HG03521 (cell line): ENCODE data around the gene MEIKIN.

Source experiments
- ATAC-seq: cut with Tn5 transposase; IDR thresholded peaks from one replicate; pipeline ENCODE4 v1.9.1; 2021; ENCODE audit warnings: mild to moderate bottlenecking, moderate library complexity; ENCODE audit not compliant: unreplicated experiment

Gene MEIKIN

DNA sequence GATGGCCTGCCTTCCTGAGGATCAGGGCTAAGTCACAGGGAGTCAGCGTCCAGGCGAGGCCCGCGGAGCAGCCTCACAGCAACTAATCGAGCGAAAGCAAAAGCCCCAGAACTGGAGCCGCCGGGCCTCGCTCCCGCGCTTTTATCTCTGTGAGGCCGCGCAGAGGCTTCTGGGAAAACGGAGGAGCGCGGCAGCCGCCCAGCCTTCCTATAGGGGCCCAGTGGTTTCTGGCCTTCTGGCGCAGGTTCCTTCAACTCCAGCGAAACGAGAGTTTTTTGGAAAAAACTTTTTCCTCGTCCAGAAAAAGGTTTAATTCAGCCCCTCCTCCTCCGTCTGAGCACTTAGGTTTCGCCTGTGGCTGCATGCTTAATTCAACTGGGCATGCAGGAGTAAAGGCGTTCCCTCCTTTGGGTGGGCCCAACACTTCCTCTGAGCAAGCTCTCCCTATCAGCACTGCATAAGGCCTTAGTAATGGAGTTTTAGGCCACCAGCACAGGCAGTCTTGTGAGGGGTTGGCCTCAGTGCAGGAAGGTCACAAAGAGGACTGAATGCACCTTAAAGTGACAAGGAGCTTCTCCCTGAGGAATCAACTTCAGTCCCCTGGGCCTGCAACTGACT lies at the start of gene MEIKIN:
MEIKIN (minus strand) TSS at position 113 of the 618 bp plus-strand sequence. CDS start 158 bp downstream, outside the sequence.
- ATAC-seq: no peak

DNA sequence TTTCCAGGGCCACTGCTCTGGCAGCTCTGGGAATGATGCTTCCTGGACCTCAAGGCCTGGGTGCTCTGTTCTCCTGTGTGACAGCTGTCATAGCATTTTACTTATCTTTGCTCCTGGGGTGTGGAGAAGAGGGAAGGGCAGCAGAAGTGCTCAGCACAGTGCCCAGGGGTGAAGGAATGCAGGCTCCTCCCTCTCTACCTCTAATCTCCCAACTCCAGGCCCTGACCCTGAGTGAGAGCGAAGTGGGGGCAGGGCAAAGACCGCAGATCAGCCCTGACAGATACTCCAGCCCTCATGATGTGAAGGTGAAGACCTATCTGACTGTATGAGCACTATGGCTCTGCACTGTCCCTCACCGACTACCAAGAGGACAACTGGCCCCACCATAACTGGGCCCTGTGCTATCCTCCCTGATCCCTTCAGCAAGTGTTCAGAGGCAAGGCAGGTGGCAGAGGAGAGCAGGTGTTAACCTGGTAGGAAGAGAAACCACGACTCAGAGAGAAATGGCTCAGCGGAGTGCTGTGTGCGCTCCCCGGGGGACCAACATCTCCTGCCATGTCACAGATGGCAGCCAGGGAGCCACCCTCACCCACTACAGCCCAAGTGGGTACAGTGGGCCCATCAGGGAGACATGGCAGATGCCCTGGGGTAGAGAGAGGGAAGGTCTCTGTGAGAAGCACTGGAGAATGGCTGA lies 49.2 kb upstream of the MEIKIN start:
- ATAC-seq: no peak

DNA sequence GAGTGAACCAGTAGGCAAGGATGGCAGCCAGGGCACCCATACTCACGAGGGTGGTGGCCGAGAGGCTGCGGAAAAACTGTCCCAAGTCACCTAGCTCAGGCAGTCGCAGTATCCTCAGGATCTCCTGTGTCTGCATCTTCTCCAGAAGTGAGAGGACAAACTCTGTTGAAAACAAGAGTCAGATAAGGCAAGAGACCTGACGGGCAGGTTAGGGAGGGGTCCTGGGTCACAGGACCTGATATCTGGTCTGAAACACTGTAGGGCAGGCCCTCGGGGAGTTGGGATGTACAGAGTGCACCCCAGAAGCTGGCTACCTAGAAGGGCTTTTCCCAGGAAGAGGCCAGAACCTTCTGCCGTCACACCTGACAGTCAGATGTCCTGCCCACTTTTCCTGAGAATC lies 48.6 kb upstream of the MEIKIN start:
- ATAC-seq: no peak

GRCh38 chr5:131993676-131994075 lies 48.2 kb upstream of the MEIKIN start:
- ATAC-seq: no peak

DNA sequence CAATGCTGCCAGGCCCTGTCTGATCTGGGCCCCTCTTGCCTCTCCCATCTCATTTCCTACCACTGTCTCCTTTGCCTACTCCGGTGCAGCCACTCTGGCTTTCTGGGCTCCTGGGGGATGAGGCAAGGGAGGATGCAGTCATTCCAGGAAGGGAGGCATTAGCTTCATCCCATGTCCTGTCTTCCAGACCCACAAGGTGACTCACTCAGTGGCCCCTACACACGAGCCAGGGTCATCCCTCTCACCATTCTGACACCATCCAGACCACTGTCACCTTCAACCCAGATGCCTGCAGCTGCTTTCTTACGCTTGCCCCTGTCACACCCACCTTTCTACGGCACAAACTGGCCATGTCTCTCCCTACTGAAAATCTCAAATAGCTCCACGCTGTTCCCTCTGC lies 46.9 kb upstream of the MEIKIN start:
- ATAC-seq: no peak

- ATAC-seq: no peak
Observed at GRCh38 chr5:131991593-131992324, 46.3 kb upstream of the MEIKIN start.

GRCh38 chr5:131990716-131991115 lies 45.3 kb upstream of the MEIKIN start:
- no peak for ATAC-seq

- ATAC-seq: no peak
Observed at GRCh38 chr5:131988601-131989000, 43.1 kb upstream of the MEIKIN start.

DNA sequence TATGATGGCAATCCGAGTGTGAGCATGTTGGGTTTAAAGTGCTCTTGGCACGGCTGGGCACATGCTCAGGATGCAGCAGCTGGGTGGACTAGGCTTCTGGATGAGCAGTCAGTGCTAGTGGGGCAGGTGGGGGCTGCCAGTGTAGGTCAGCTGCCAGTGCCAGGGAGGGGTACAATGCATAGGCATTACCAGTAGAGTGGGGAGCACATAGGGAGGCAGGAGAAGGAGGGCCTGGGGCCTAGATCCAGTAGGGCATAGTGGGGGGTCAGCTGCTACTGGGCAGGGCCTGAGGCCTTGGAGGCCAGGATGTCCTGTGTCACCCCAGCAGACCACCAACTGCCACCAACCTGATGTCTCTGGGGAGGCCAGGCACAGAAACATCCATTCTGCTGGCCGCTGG lies 41.8 kb upstream of the MEIKIN start:
- no peak for ATAC-seq

DNA sequence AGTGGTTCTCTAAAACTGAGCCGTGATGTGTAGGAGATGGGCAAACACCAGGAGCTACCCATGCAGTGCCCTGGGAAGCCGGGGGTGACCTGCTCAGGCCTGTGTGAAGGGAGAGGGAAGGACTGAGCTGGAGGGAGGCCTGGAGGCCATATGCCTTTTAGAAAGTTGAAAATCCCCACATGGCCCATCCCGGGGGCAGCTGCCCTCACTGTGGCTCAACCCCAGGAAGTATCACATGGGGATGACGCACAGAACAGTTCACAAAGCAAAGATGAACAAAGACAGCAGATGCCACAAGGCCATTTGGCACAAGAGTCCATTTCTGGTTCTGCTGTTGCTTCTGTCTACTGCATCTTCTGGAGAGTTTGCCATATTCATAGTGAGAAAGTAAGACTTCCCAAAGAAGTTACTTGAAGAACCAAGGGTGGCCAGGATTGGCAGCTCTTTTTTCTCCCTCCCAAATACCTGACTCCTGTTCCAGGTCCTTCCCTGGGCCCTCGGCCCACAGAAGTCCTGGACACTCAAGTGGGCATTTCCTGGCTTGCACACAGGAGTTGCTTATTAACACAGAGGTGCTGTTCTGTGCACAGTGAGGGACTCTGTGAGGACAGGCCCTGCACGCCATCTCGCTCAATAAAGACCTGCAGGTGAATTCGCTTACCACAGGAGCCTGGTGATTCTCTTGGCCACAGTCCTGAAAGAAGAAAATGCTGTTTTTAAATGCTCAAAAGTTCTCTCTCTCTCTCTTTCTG lies 40.9 kb upstream of the MEIKIN start:
- no peak for ATAC-seq

DNA sequence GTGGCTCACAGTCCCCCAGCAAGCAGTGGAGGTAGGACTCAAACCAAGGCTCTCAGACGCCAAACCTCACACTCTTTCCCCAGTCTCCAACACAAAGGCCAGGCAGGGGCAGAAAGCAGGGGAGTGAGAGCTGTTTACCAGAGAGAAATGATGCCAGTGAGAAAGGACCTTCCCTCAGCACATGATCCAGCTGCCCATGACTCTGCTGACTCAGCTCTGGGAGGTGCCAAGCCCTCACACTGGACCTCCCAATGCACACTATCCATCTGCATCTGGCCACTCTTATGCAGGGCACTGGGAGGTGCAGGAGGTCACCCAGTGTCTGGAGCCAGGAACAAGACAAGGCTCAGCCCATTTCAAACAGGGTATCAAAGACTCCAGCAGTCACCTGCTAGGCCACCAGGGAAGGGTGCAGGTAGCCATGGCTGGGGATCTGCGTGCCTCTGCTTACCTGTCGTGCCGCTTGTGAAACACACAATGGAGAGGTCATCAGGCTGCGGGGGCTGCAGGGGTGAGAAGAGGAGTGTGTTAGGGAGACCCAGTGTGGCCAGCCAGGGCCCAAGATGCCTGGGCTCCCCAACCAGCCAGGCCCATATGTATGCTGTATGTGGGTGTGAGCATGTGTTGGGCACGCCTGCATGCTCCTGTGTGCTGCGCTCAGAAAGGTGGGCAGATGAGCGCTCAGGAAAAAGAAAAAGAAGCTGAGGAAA lies 39.6 kb upstream of the MEIKIN start:
- ATAC-seq: no peak

- no peak for ATAC-seq
Observed at GRCh38 chr5:131983244-131983771, 37.8 kb upstream of the MEIKIN start.

- ATAC-seq: no peak
Observed at GRCh38 chr5:131981516-131981915, 36.1 kb upstream of the MEIKIN start.

DNA sequence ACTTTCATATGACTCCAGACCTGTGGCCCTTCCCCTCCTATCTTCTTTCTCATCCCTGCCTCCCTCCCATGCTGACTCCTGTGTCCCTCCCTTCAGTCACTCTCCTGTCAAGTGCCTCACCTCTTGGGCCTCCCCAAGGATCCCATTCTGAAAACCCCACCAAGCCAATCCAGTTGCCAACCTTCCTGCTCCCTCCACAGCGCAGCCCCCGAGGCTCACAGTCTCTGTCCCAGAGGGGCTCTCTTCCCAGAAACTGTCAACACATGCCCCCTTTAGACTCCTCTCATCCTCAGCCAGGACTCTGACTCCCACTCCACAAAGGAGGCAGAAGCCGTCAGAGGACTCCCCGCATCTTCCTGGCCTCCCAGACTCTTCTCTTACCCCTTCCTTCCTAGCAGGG lies 35.2 kb upstream of the MEIKIN start:
- no peak for ATAC-seq

DNA sequence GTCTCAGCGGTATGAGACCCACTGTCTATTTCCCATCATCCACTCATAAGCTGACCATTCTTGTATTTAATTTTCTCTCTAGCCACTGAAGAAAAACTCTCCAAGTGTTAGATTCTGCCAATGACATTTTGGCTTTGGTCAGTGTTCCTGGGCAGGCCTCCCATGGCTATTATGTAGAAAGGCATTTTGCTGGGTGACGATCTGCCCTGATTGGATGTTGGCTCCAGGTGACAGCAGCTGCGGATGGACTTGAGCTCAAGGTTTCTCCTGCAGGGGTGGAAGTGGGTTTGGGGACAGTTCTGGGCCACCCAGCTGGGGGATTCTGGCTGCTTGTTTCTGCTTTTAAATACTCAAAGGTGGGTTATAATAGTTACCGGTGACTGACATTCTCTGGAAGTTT lies 34.4 kb upstream of the MEIKIN start:
- no peak for ATAC-seq

DNA sequence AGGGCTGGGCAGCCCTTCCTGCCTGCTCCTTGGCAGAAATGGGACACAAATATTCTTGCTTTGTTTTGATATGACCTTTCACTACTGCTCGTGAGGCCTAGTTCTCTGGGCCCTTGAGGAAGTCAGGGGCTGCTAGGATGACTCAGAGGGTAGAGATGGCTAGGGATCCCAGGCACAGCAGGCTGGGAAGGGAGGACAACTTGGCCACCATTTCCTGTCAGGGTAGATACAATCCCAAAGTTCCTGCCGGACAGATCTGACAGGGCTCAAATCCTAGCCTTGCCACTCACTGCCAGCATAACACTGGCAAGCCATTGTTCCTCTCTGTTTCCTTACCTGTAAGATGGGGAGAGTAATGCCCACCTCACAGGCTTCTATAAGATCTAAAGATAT lies 31.7 kb upstream of the MEIKIN start:
- no peak for ATAC-seq

- no peak for ATAC-seq
Observed at GRCh38 chr5:131976414-131977211, 31.1 kb upstream of the MEIKIN start.

DNA sequence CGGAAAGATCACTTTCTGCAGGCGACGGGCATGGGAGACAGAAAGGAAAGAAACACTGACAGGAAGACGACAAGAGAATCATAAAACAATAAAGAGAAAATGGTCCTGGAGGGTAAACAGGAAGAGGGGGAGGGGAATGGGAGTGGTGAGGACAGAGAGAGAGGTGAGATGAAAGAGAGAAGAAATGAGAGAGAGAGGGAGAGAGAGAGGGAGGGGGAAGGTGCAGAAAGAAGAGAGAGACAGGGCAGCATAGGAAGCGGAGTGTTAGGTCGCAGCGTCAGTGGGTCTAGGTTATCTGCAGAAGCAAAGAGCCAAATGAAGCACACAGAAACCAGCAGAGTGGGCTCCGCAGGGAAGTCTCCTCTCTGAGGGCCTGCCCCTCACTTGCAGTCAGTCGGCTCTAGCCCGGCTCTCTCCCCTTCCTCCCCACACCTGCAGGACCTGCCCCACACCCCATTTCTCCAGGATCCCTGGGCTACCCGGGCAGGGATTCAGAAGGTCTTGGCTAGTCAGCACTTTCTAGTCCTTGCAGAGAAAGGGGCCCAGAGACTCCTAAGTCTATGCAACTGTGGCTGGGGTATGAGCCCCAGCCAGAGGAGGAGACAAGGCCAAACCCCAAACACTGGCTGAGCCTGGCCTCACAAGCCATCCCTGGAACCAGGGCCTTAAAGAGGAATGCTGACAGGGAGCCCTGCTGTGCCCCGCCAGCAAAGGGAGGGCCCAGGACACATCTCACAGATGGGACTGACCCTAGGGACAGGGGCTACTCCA lies 29.7 kb upstream of the MEIKIN start:
- ATAC-seq: no peak

DNA sequence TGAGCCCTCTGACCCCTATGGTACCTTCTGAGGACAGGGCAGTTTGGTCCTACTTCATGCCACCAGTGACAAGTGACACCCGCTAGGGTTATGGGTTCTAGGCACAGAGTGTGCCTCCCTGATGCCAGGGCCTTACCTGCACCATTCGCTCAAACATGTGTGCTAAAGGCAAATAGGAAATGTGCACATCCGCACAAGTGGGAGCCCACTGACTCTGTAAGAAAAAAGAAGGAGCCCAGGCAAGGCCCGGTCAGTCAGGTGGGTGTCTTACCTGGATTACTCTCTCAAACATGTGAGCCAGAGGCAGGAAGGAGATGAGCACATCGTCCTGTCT lies 29.1 kb upstream of the MEIKIN start:
- ATAC-seq: no peak
